Ovary (tissue), 9 donors: ENCODE data around the gene JAKMIP3. TPM values are rescaled to one million over a fixed set of nuclear protein-coding genes. Genes with fewer than 3 reads are reported as not detected.

Source experiments
- DNase-seq, 5 donors: peaks; one replicate each; pipeline ENCODE4 v3.0.0-alpha.2; 2019 to 2020
- H3K27ac ChIP-seq, 2 donors: fragments of 200-600 bp; one replicate each; pipeline versions ENCODE4 v1.5.1 to v1.8.0; 2019 to 2022
- H3K27me3 ChIP-seq: fragments of 200-600 bp; one replicate; pipeline ENCODE4 v1.8.0; 2022
- H3K36me3 ChIP-seq: fragments of 200-600 bp; sonication (generic); one replicate; pipeline ENCODE4 v1.5.1; 2019
- H3K4me1 ChIP-seq: one replicate; pipeline ENCODE4 v1.8.1; 2013; ENCODE audit warnings: mild to moderate bottlenecking, moderate library complexity; ENCODE audit not compliant: insufficient read depth
- H3K4me3 ChIP-seq: fragments of 200-600 bp; sonication (generic); one replicate; pipeline ENCODE4 v1.5.1; 2017
- H3K9me3 ChIP-seq, 2 donors: fragments of 200-600 bp in 1 of 2; sonication (generic) in 1 of 2; one replicate each; pipeline versions ENCODE4 v1.5.1 to v1.8.1; 2013 to 2019; ENCODE audit warnings: mild to moderate bottlenecking in 1 of 2, moderate library complexity in 1 of 2
- EP300 ChIP-seq: sonication (generic); formaldehyde crosslinking; IDR thresholded peaks from one replicate; pipeline ENCODE4 v1.6.1; 2017; ENCODE audit warnings: antibody characterized with exemption
- POLR2A ChIP-seq: fragments of 450-650 bp; IDR thresholded peaks from one replicate; pipeline ENCODE4 v1.6.1; 2017; ENCODE audit warnings: antibody characterized with exemption, mild to moderate bottlenecking, moderate library complexity
- WGBS, 3 donors: extraction: QIAGEN DNeasy Blood & Tissue Kit in 1 of 3; methylation state at CpG; one replicate each; pipeline versions ENCODE4 v1.1.5 to v1.1.7; 2013 to 2017; 5-methylcytosine and 5-hydroxymethylcytosine counted together
- intact Hi-C, 4 donors: fragments of 100-400 bp; cut with DNase I; formaldehyde crosslinking; loops; one replicate each; pipeline versions ENCODE4 v1.11.0 to v1.15.1; 2022 to 2023
- polyA plus RNA-seq, 2 donors: library from polyadenylated mRNA; stranded (reverse); fragments of 200-250 nt in 1 of 2; fragments of 350-450 nt in 1 of 2; fragmentation: Illumina TruSeq in 1 of 2; extraction: RNeasy Lipid Tissue Mini Kit (QIAGEN cat#74804) in 1 of 2; gene quantifications; one replicate each; pipeline ENCODE4 v1.2.3, GENCODE V29; 2013 to 2014
- total RNA-seq, 7 donors: library from RNA; depleted of rRNA in 2 of 7; stranded (reverse); fragments of >200 nt in 2 of 7; fragmentation: NEBNext Ultra II Directional in 3 of 7; extraction: Animal tissue kit (Norgen Biotek cat#: 25700) in 3 of 7; gene quantifications; one replicate each; pipeline versions ENCODE4 v1.1.0 to v1.2.4, GENCODE V29; 2016 to 2023
- TF ChIP-seq, protein P1 (sequence below), 3 donors: fragments of 450-650 bp in 2 of 3; fragments of 200-600 bp in 1 of 3; IDR thresholded peaks; one replicate each; pipeline versions ENCODE4 v1.5.1 to v1.8.0; 2016 to 2022; ENCODE audit warnings: antibody characterized with exemption in 3 of 3, mild to moderate bottlenecking in 1 of 3
- donor health status: DM: no; HTN: no; CAD: no; lungs with moderate emphysema.
- donor health status: DM: no; HTN: no; CAD: no.
- donor health status: Bipolar disorder and iron deficiency.
- donor health status: DM: yes; HTN: yes; CAD: no.
- donor health status: DM: no; HTN: no; CAD: no.
- donor health status: DM: yes; HTN: yes; CAD: no.

The JAKMIP3 gene
- total and polyA plus RNA-seq, 9 donors: 0.48 to 2.5 (median 1.5) TPM

DNA sequence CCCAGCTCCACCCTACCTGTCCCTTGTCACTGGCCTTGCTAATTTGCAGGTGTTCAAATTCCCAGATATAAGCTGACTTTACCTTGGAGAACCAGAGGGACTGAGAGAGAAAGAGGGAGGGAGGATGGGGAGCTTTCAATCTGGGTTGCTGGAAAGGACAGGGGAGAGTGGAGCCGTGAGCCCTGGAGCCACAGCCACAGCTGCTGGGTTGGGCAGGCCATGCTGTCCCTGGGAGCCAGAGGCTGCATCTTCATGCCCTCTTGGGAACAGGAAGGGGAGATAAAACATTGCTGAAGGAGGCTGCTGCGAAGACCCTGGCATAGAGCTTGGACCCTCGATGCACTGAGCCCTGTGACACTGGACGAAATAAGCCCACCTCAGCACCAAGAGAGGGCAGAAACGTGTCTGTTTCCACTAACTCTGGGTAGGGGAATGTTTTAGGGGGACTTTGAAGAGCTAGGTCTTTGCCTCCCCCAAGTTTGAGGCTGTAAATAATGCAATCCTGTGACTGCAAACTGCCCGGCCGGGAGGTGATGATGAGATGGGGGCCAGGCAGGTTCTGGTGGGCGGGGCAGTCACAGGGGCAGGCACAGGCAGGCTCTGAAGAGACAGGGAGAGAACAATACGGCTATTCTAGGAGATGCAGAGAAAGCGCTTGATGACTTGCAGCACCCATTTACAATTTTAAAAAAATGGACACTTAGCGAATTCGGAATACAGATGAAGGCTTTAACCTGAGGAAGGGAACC lies 5.8 kb upstream of the JAKMIP3 start:
- Histone ChIP-seq H3K4me1 (no peaks in the 10 kb centered on the region), H3K27ac (no peak overlapping the region), H3K36me3 (no peaks in the 10 kb centered on the region), H3K4me3 (no peak overlapping the region), H3K9me3 (no peaks in the 10 kb centered on the region), H3K27me3 (no peaks in the 10 kb centered on the region)
- TF ChIP-seq EP300 (no peak), POLR2A (no peak)
- TF ChIP-seq, protein P1, sequence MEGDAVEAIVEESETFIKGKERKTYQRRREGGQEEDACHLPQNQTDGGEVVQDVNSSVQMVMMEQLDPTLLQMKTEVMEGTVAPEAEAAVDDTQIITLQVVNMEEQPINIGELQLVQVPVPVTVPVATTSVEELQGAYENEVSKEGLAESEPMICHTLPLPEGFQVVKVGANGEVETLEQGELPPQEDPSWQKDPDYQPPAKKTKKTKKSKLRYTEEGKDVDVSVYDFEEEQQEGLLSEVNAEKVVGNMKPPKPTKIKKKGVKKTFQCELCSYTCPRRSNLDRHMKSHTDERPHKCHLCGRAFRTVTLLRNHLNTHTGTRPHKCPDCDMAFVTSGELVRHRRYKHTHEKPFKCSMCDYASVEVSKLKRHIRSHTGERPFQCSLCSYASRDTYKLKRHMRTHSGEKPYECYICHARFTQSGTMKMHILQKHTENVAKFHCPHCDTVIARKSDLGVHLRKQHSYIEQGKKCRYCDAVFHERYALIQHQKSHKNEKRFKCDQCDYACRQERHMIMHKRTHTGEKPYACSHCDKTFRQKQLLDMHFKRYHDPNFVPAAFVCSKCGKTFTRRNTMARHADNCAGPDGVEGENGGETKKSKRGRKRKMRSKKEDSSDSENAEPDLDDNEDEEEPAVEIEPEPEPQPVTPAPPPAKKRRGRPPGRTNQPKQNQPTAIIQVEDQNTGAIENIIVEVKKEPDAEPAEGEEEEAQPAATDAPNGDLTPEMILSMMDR (IDR thresholded peaks at IDR 0.05): no peak
- 64 to 70% (median 66%) methylated on average over 12 of the region's 12 CpGs for WGBS, 3 donors
- intact Hi-C loops: no loop called here
- no peak for DNase-seq

DNA sequence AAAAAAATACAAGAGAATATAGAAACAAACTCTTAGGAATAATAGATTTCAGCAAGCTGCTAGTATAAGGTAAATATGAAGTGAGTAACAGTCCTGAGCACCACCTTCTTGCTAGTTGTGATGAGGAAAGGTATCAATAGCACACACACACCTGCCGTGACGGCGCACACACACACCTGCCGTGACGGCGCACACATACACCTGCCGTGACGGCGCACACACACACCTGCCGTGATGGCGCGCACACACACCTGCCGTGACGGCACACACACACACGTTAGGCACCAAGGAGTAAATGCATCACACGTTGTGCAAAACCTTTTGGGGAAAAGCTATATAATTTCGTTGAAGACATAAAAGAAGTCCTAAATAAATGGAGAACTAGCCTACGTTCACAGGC lies 4.7 kb upstream of the JAKMIP3 start:
- Histone ChIP-seq H3K36me3 (no peaks in the 10 kb centered on the region), H3K4me1 (no peaks in the 10 kb centered on the region), H3K27me3 (no peaks in the 10 kb centered on the region), H3K4me3 (no peak overlapping the region), H3K9me3 (no peaks in the 10 kb centered on the region), H3K27ac (no peak overlapping the region)
- TF ChIP-seq POLR2A (no peak), EP300 (no peak)
- TF ChIP-seq, protein P1 (IDR thresholded peaks at IDR 0.05): no peak
- WGBS, 3 donors: 94 to 95% (median 94%) methylated on average over 18 of the region's 18 CpGs
- intact Hi-C loops: no loop called here
- DNase-seq: no peak

DNA sequence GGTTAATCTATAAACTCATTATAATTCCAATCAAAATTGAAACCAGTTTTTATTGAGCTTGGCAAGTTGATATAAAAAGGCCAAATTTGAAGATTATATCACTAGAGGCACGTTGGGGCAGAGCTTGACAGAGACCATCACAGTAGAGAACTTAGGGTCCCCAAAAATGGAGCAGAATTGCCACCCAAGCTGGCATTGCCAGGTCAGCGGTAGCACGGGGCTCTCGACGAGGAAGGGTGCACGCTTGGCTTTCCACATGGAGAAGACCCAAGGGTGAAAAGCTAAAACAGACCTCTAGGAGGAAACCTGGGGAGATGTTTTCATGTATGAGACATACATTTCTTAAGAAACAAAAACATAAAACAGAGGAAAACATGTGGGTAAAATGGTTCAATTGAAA lies 4.3 kb upstream of the JAKMIP3 start:
- no peak for DNase-seq
- 87 to 90% (median 90%) methylated on average over 6 of the region's 6 CpGs for WGBS, 3 donors

DNA sequence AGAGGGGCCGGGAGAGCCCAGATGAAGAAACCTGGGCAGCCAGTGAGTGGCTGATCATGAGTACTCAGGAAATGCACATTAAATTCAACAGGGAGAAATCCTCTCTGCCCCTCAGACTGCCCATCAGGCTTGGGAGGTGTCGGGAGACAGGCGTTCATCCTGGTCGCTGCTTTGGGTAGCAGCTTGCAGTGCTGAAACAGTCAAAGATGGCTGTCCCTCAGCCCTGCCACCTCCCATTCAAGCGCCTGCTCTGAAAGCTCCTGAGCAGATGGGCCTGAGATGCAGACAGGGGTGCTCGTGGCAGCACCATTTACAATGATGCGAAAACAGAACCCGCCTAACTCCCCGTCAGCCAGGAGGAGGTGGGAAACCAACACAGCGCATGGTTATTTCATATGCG lies 3.6 kb upstream of the JAKMIP3 start:
- no peak for DNase-seq
- no peak overlapping the region for H3K27ac ChIP-seq
- H3K27me3 ChIP-seq: no peaks in the 10 kb centered on the region
- H3K4me1 ChIP-seq: peaks cover 1% of the 10 kb centered on the region
- WGBS, 3 donors: 86 to 96% (median 93%) methylated on average over 11 of the region's 11 CpGs
- no peak overlapping the region for H3K4me3 ChIP-seq
- H3K36me3 ChIP-seq: no peaks in the 10 kb centered on the region
- TF ChIP-seq POLR2A (no peak), EP300 (no peak)
- TF ChIP-seq, protein P1 (IDR thresholded peaks at IDR 0.05): no peak
- H3K9me3 ChIP-seq: no peaks in the 10 kb centered on the region
- intact Hi-C loops: no loop called here

More for the DNA sequence above, 4.3 kb upstream of the JAKMIP3 start:
- TF ChIP-seq POLR2A (no peak), EP300 (no peak)
- TF ChIP-seq, protein P1 (IDR thresholded peaks at IDR 0.05): no peak
- Histone ChIP-seq H3K4me3 (no peak overlapping the region), H3K27me3 (no peaks in the 10 kb centered on the region), H3K9me3 (no peaks in the 10 kb centered on the region), H3K4me1 (no peaks in the 10 kb centered on the region), H3K27ac (no peak overlapping the region), H3K36me3 (no peaks in the 10 kb centered on the region)
- intact Hi-C loops: no loop called here
